GM21619 (cell line): ENCODE measurements around the gene GOLIM4.
"Not testable (repeated sequence)": the region's sequence is repeated elsewhere in the genome, so short reads cannot be mapped to it uniquely, and the experiment has no call there.

Source experiments
- ATAC-seq: cut with Tn5 transposase; IDR thresholded peaks from one replicate; pipeline ENCODE4 v1.9.1; 2021; ENCODE audit not compliant: unreplicated experiment

The GOLIM4 gene

GRCh38 chr3:168095611-168096209, at the start of gene GOLIM4:
Gene GOLIM4 (minus strand): TSS chr3:168095924. CDS start chr3:168095285, 639 bp downstream.
- ATAC-seq, result peak; percentile 84

- ATAC-seq, result peak; percentile 55
Observed at GRCh38 chr3:168141405-168141998, 45.8 kb upstream of the GOLIM4 start.

GRCh38 chr3:168139947-168140346, 44.2 kb upstream of the GOLIM4 start:
- no peak for ATAC-seq

GRCh38 chr3:168138421-168138820, 42.7 kb upstream of the GOLIM4 start:
- no peak for ATAC-seq

- peak; percentile 90 for ATAC-seq
Observed at GRCh38 chr3:168134931-168135330, 39.2 kb upstream of the GOLIM4 start.

- not testable (repeated sequence) for ATAC-seq
Observed at GRCh38 chr3:168130250-168130649, 34.5 kb upstream of the GOLIM4 start.

GRCh38 chr3:168128463-168128862, 32.7 kb upstream of the GOLIM4 start:
- not testable (repeated sequence) for ATAC-seq

GRCh38 chr3:168127466-168127865, 31.7 kb upstream of the GOLIM4 start:
- ATAC-seq, result no peak

- ATAC-seq, result no peak
Observed at GRCh38 chr3:168124791-168125190, 29.1 kb upstream of the GOLIM4 start.

GRCh38 chr3:168124291-168124690, 28.6 kb upstream of the GOLIM4 start:
- no peak for ATAC-seq

- no peak for ATAC-seq
Observed at GRCh38 chr3:168123201-168124176, 27.8 kb upstream of the GOLIM4 start.

GRCh38 chr3:168121184-168122017, 25.7 kb upstream of the GOLIM4 start:
- ATAC-seq, result no peak

- ATAC-seq, result no peak
Observed at GRCh38 chr3:168117853-168118313, 22.2 kb upstream of the GOLIM4 start.

- ATAC-seq, result no peak
Observed at GRCh38 chr3:168117059-168117458, 21.3 kb upstream of the GOLIM4 start.

GRCh38 chr3:168116279-168116678, 20.6 kb upstream of the GOLIM4 start:
- no peak for ATAC-seq

- ATAC-seq, result no peak
Observed at GRCh38 chr3:168113848-168114247, 18.1 kb upstream of the GOLIM4 start.

GRCh38 chr3:168112894-168113293, 17.2 kb upstream of the GOLIM4 start:
- no peak for ATAC-seq

- no peak for ATAC-seq
Observed at GRCh38 chr3:168104361-168104760, 8.6 kb upstream of the GOLIM4 start.

GRCh38 chr3:168102735-168103410, 7.1 kb upstream of the GOLIM4 start:
- no peak for ATAC-seq
